BJ (cell line): Measurements from ENCODE around the gene FAIM2. TPM values are rescaled to one million over a fixed set of nuclear protein-coding genes. Genes with fewer than 3 reads are reported as not detected.

ENCODE experiments used
- CTCF ChIA-PET: fragments of 350-600 bp; formaldehyde crosslinking; extraction: SDS; loops from one replicate; lab custom pipeline; 2021; ENCODE audit warnings: antibody characterized with exemption, inconsistent platforms; lab: Yijun Ruan, JAX
- POLR2A ChIA-PET: fragments of 300-600 bp; sonication (Branson Sonifier 250); formaldehyde crosslinking; extraction: SDS; loops from one replicate; lab custom pipeline; 2021; ENCODE audit warnings: antibody characterized with exemption; lab: Charles Lee
- DNase-seq: peaks from one replicate; pipeline ENCODE4 v3.0.0-alpha.2; 2011; ENCODE audit warnings: low read depth
- H3K27me3 ChIP-seq: 2 replicates; pipeline ENCODE4 v1.6.0; 2011; ENCODE audit warnings: low read length; ENCODE audit not compliant: control insufficient read depth, insufficient read depth
- H3K36me3 ChIP-seq: 2 replicates; pipeline ENCODE4 v1.5.1; 2011; ENCODE audit warnings: low read length; ENCODE audit not compliant: control insufficient read depth, insufficient read depth
- H3K4me3 ChIP-seq: 2 replicates; pipeline ENCODE4 v1.5.1; 2011; ENCODE audit warnings: low read depth, mild to moderate bottlenecking, control low read depth, low read length
- CTCF ChIP-seq: IDR thresholded peaks from 2 replicates; pipeline ENCODE4 v1.5.1; 2011; ENCODE audit warnings: low read depth, mild to moderate bottlenecking, control low read depth, inconsistent platforms, low read length, moderate library complexity; ENCODE audit not compliant: insufficient read depth
- polyA plus RNA-seq: library from polyadenylated mRNA; depleted of rRNA; stranded (reverse); fragments of >200 nt; gene quantifications from 2 replicates; pipeline ENCODE4 v1.2.3, GENCODE V29; 2011

Gene FAIM2
- polyA plus RNA-seq, 1 experiment: 3.6 TPM

- DNase-seq: no peak
- TF ChIP-seq CTCF: no peak
- no peak overlapping the region for H3K4me3 ChIP-seq
- POLR2A ChIA-PET: no interaction called here
- H3K36me3 ChIP-seq: no peaks in the 10 kb centered on the region
- CTCF ChIA-PET: interaction anchor here (1.1 kb wide), 1 partner anchor 147 kb away, joined by 3 read pairs; no protein-coding TSS in a partner anchor
- peaks cover 2% of the 10 kb centered on the region; the same call in 1 of the 2 replicates for H3K27me3 ChIP-seq
These were observed 21.0 kb upstream of the FAIM2 start for GRCh38 chr12:49924628-49925246.

- Histone ChIP-seq H3K36me3 (no peaks in the 10 kb centered on the region), H3K4me3 (no peak overlapping the region), H3K27me3 (no peaks in the 10 kb centered on the region)
- no peak for DNase-seq
- ChIA-PET POLR2A (no interaction called here), CTCF (interaction anchor here (1.1 kb wide), 1 partner anchor 146 kb away, joined by 3 read pairs; no protein-coding TSS in a partner anchor)
- no peak for TF ChIP-seq CTCF
These were observed 20.3 kb upstream of the FAIM2 start for GRCh38 chr12:49923880-49924556.

- no peaks in the 10 kb centered on the region for H3K36me3 ChIP-seq
- CTCF ChIA-PET: interaction anchor here (0.9 kb wide), 1 partner anchor 19 kb away, joined by 3 read pairs; no protein-coding TSS in a partner anchor
- no peak for DNase-seq
- POLR2A ChIA-PET: no interaction called here
- no peaks in the 10 kb centered on the region for H3K27me3 ChIP-seq
- TF ChIP-seq CTCF: no peak
- H3K4me3 ChIP-seq: no peak overlapping the region
These were observed 19.4 kb upstream of the FAIM2 start for GRCh38 chr12:49923035-49923644.

GRCh38 chr12:49922349-49923034 lies 18.8 kb upstream of the FAIM2 start:
- Histone ChIP-seq H3K4me3 (no peak overlapping the region), H3K36me3 (no peaks in the 10 kb centered on the region), H3K27me3 (no peaks in the 10 kb centered on the region; the same call in 1 of the 2 replicates)
- ChIA-PET POLR2A (no interaction called here), CTCF (interaction anchor here (0.9 kb wide), 1 partner anchor 18 kb away, joined by 3 read pairs; no protein-coding TSS in a partner anchor)
- no peak for DNase-seq
- no peak for TF ChIP-seq CTCF

- POLR2A ChIA-PET: no interaction called here
- Histone ChIP-seq H3K4me3 (no peak overlapping the region), H3K36me3 (no peaks in the 10 kb centered on the region), H3K27me3 (no peaks in the 10 kb centered on the region; the same call in 1 of the 2 replicates)
- CTCF ChIA-PET: interaction anchor here (0.9 kb wide), 1 partner anchor 17 kb away, joined by 3 read pairs; no protein-coding TSS in a partner anchor
- DNase-seq: no peak
- TF ChIP-seq CTCF: no peak
These were observed 18.2 kb upstream of the FAIM2 start for GRCh38 chr12:49921936-49922335.
